GM21737 (cell line): ENCODE data around the gene EFCC1.

Source experiments
- ATAC-seq: cut with Tn5 transposase; IDR thresholded peaks from one replicate; pipeline ENCODE4 v1.9.1; 2021; ENCODE audit warnings: mild to moderate bottlenecking, moderate library complexity; ENCODE audit not compliant: unreplicated experiment

EFCC1 gene, protein sequence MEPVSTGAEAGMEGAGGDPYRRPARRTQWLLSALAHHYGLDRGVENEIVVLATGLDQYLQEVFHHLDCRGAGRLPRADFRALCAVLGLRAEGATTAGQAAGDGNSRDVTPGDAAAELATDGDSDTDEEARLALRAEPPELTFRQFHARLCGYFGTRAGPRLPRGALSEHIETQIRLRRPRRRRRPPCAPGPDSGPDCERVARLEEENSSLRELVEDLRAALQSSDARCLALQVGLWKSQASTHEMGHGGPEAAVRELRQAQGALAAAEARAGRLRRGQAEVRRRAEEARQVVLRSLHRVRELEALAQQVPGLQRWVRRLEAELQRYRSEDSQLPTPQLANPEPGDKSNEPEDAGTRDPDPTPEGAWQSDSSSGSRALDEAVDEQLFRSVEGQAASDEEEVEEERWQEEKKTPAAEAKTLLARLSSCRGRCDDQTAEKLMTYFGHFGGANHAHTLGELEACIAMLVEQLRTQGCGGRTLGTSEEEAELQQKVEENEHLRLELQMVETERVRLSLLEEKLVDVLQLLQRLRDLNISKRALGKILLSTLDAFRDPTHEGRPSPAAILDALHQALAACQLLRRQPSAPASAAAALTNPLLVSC

DNA sequence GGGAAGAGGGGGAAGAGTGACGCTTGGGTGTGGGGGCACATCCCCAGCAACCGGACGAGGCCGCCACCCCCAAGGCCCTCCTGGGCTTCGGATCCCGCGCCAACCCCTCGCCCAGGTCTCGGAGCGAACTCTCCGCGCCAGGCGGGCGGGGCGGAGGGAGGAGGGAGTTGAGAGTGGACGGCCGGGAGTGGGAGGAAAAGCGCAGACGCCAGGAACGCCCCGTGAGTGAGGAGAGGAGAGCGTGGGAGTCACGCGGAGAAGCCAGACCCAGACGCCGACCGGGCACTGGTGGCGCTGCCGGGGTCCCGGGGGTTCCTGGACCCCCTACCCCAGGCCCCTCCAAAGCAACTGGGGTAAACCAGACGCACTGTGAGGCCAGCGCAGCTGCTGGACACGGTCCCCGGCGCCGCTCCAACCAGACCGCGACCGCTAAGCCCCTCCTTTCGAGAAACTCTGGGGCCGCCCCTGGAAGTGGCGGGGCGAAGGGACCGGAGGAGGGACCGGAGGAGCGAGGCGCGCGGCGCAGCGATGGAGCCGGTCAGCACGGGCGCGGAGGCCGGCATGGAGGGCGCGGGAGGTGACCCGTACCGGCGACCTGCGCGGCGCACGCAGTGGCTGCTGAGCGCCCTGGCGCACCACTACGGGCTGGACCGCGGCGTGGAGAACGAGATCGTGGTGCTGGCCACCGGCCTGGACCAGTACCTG lies at the start of gene EFCC1:
EFCC1 (plus strand) TSS at position 204 of the 705 bp plus-strand sequence; CDS start at position 529, 325 bp downstream.
- no peak for ATAC-seq

DNA sequence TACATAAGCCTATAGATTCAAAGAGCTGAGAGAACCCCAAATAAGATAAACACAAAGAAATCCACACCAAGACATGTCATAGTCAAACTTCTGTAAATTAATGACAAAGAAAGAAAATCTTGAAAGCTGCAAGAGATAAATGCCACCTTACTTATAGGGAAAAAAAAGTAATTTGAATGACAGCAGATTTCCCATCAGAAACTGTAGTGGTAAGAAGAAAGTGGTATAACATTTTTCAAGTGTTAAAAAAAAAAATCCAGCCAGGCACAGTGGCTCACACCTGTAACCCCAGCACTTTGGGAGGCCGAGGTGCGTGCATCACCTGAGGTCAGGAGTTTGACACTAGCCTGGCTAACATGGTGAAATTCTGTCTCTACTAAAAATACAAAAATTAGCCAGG lies 44.7 kb upstream of the EFCC1 start:
- ATAC-seq, result no peak

DNA sequence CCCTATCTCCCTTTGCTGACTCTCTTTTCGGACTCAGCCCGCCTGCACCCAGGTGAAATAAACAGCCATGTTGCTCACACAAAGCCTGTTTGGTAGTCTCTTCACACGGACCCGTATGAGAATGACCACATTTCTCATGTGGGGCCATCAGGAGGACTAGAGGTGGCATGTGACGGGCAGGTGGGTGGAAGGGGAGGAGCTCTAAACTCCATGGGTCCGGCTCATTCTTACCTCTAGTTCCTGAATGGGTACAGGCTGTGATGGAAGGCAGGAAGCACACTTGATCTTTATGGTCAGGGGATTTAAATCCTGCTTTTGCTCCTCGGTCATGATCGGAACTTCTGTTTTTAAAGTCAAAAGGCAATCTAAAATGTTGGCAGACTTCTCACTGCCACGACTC lies 35.8 kb upstream of the EFCC1 start:
- ATAC-seq, result no peak

DNA sequence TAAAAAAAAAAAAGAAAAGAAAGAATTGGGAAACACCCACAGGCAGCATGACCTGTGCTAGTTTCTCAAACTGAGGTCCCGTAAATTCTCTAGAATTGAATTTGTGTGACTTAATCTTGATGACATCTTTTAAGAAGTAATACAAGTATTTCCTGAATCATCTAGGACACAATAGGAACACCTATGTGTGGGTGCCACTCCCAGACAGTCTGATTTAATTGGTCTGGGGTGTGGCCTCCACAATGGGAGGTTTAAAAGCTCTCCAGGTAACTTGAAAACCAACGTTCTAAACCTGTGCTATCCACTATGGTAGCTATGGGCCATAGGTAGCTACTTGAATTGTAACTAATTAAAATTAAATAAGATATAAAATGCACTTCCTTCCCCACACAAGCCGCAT lies 35.3 kb upstream of the EFCC1 start:
- ATAC-seq, result no peak

DNA sequence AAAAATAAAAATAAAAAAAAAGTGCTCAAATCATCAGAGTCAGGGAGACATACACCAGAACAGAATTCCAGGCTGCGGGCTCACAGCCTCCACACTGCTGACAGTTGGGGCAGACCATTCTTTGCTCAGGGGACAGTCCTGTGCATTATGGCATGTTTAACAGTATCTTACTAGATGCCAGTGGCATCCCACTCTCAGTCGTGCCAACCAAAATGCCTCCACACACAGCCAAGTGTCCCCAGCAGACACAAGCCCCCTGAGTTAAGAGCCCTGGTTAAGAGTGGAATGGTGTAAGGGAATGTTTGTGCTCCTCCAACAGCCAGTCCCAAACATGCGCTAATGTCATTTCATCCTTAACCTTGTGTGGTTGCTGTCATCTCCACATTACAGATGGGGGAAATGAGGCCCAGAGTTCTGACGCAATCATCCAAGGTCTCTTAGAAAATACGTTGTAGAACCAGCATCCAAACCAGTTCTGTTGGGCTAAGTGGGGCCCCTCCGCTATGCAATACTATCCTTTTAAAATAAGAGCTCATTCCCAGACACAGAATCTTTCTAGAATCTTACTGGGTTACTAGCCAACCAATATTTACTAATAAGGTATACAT lies 33.3 kb upstream of the EFCC1 start:
- no peak for ATAC-seq

DNA sequence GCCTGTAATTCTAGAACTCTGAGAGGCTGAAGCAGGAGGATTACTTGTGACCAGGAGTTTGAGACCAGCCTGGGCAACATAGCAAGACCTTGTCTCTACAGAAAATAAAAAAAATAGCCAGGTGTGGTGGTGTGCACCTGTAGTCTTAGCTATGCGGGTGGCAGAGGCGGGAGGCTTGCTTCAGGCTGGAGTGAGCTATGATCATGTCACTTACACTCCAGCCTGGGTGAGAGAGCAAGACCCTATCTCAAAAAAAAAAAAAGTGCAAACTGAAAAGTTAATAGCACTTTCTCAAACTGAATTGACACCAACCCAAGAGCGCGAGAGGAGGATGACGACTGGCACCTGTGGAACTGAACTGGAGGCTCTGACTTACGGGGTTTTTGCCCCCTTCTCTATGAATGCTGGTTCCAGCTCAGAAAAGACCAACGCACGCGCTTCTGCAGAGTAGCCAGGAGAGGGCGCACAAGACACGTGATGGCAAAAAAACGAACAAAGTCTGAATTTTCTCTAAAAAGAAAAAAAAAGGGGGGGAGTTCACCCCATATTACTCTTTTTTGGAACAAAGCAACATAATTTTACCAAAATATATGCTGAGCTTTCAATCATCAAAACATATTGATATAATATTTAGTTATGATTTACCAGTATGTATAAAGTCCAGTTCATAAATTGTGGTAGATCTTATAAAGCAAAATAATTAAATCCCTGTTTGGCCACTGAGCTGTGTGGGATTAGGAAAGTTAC lies 30.9 kb upstream of the EFCC1 start:
- no peak for ATAC-seq

DNA sequence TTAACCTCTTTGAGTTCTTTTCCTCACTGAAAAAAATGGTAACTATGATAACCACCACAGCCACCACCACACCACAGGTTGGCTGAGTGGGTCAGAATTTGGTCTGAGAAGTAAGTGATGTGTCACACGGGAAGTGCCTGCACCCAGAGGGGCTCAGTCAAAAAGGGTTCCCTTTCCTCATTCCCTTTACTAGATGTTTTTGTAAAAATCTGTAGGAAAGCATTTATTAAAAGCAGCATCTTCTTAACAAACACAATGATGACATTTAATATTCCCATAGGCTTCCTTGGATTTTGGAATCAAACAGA lies 30.4 kb upstream of the EFCC1 start:
- ATAC-seq, result no peak

DNA sequence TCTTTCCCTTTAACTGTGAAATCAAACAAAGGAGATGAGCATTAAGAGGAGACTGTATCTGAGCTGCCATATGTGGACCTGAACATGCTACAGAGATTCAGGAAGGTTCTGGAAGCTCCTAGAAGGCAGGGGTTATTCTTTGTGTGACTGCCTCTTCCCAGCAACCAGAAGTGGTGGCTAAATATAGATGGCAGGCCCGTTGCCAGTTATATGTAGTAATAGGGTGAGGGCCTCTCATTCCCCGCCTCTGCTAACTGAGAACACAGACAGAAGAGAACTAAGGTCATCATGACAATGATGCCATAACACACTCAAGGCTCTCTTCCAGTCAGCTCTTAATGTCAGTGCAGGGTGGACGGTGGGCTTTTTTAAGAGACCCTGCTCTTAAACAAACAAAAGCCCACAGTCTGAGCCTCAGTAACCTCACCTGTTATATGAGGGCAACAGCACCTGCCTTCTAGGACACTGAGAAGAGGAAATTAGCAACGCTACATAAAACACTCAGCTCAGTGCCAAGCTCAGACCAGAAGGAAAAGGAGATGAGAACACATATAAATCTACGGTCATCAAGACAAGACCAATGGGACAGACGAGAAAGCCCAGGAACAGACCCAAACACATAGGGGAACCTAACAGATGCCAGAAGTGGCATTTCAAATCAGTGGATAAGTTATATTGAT lies 29.5 kb upstream of the EFCC1 start:
- ATAC-seq, result no peak

DNA sequence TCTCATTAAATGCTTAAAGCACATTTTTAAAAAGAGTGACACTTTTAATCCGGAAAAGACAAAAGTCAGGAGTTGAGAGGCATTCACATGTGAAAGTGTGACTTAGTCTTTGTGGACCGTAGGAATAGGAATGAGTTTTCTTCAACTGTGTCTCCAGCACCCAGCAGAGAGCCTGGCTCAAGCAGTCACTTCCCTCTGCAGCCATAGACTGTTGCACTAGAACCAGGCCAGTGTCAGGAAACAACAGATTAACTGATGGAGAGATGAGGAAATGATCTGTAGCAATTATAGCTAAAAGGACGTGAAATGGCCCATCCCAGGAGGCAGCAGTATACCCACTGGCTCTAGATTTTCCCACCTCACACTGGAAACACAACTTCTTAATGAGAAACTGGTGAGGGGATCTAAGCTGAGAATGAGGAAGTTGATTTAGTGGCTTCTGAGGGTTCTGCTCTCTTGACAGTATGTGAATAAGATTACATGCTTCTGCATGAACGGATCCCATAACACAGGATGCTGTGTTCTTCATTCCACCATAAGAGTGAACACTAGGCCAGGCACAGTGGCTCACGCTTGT lies 27.0 kb upstream of the EFCC1 start:
- ATAC-seq, result no peak

DNA sequence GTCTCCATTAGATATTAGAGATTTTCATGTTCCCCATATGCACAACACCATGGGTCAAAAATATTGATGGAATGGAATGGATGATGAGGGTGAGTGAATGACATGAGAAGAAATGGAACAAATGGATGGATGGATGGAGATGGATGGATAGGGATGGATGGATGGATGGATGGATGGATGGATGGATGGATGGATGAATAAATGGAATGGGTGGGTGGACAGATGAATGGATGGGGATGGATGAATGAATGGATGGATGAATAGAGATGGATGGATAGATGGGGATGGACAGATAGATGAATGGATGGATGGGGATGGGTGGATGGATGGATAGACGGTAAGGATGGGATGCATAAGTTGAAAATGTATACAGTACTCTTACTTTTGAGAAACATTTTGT lies 25.8 kb upstream of the EFCC1 start:
- no peak for ATAC-seq

DNA sequence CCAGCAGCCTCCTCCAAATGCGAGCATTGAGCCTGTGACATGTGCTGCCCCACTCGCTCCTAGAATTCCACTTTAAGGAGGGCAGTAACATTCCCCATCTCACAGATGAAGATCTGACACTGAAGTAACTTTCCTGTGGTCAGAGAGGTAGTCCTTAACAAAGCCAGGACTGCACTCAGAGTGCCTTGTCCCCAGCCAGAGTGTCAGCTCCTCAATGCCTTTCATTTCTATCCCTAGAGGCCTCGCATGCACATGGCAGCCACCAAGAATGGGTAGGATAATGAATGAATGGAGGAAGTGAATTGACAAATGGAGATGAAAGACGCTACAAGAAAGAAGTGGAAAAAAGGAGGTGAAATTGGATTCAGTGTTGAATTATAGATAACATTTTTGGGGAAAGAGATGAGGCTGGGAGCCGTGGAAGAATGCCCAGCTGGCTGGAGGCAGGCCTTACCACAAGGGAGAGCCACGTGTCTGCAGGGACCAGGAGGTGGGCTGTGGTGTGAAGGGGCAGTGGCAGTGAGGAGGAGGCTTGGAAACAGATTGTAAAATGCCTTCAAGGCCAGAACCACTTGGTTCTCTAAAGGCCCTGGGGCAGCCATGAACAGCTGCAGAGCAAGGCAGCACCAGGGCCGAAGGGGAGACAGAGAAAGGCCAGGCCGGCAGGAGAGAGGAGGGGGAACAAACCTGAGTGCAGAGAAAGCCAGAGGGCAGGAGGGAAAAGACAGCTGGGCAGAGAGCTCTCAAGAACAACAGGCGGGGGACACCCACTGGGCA lies 17.6 kb upstream of the EFCC1 start:
- ATAC-seq, result no peak

DNA sequence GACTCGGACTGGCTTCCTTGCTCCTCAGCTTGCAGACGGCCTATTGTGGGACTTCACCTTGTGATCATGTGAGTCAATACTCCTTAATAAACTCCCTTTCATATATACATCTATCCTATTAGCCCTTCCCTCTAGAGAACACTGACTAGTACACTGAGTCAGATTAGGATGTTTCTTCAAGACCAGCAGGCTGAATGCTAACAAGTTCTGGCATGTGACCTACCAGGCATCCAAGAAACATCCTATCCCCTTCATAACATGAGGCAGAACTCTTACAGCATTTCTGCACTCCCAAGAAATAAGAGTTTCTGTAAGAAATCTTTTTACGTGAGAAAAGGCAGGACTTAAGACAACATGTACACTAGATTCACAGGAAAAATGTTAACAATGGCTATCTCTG lies 16.5 kb upstream of the EFCC1 start:
- ATAC-seq, result no peak

DNA sequence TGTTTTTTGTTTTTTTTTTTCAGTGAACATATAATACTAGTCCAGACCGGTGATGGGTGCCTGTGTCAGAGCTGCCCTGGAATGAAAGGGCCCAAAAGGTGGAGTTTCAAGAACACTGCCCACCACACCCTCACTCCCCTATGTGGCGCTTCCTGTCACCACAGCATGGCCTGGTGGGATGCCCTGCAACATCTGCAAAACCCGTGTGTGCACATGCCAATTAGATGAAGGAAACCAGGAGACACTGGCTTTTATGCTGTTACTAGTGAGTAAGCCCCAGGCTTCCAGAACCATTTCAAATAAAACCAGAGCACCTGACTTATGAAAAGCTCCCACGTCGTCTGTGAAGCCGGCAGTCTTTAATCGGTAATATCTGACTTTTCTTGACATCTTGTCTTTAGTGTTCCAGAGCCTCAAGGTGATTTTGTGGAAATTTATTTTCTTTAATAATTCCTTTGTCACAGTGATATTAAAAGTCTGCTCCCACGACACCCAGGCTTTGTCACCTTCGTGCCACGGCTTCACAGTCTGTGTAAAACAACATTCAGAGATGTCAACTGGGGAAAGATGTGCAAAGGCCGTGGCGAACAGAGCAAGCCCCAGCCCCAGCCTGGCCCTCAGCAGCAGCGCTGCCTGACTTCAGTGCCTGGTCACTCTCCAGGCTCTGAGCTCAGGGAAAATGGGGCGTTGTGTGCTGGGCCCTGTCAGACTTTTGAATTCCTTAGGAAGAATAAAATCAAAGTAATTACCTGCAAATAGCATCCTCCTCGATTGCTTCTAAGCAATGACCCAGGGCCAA lies 13.6 kb upstream of the EFCC1 start:
- ATAC-seq, result no peak

DNA sequence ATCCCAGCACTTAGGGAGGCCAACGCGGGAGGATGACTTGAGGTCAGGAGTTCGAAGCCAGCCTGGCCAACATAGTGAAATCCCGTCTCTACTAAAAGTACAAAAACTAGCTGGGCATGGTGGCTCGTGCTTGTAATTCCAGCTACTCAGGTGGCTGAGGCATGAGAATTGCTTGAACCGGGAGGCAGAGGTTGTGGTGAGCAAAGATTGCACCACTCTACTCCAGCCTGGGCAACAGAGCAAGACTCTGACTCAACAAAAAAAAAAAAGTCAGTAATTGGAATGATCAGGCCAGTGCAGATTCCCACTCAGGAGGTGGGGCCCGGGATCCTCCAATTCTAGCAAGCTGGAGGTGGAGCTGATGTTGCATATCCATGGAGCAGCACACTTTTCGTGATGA lies 12.8 kb upstream of the EFCC1 start:
- ATAC-seq, result no peak

DNA sequence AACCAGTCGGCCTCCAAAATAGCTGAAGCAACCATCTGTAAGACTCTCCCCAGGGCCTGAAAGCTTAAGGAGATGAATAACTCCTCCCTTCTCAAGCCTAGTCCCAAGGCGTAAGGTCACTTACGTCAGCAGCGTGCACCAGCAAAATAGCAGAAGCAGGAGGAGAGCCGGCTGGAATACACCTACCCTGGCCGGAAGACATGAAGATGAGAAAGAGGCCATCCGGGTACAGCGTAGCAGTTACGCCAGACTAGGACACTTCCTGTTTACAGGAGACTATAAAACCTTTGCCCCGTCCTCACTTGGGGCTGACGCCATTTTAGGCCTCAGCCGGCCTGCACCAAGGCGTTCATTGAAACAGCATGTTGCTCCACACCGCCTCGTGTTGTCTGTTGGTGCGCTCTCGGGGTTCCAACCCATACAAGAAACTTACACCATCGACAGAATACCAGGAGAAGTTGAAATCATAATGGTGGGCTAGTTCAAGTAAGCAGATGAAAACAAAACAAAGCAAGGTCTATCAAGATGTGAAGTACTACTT lies 9.7 kb upstream of the EFCC1 start:
- ATAC-seq, result no peak

DNA sequence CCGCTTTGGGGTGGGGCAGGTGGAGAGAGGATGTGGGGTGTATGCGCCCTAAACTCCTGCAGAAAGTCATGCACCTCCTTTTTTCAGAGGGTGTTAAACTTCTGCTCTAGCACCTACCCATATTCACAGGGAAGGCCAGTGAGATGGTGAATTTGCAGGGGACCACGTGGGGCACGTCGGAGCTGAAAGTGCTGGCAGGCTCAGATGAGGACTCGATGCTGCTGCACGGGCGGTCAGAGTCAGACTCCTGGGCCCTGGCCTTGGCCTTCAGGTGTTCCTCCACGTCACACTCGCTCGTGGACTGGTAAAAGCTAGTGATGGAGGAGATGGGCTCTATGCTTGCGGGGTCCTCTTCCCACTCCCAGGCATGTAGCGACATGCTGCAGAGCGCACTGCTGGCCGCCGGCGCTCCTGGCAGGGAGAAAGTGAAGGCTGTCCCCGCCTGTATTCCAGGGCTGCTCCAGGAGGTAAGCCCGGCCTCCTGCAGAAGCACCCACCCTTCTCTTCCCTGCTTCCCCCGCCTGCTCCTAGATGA lies 8.1 kb upstream of the EFCC1 start:
- ATAC-seq, result no peak

DNA sequence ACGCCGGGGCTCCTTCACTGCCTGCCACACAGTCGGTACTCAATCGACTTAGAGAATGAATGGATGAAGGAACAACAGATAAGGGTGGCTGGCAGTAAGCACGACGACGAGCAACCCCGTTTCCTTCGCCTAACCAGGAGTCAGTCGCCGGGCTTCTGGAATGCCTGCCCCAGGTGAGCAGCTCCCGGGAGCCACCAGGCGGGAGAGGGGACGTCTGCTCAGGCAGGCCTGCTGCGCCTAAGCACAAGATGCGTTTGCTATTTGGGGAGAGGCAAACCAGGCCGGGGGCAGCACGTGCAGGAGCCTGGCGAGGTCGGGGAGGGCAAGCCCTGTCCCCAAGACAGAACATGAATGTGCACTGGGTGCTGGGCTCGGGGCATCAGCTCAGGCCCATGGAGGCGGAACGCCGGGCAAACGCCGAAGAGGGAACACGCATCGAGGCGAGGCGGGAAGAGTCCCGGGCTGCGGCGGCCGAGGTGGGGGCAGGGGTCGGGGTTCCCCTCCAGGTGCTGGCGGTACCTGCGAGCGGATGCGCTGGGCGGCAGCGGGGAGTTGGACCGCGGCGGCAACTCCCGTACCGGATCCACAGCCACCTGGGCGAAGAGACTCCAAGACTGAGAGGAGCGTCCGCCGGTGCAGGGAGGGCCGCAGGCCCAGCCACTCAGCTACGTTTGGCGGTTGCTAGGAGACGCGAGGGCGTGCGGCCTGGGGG lies 7.5 kb upstream of the EFCC1 start, which contains the start of gene CFAP92:
CFAP92 (minus strand) TSS at position 616 of the 712 bp plus-strand sequence. CDS start 772 bp downstream, outside the sequence.
- ATAC-seq, result peak; percentile 93
